AG04450 (cell line): ENCODE measurements around the gene NMNAT1. TPM values are rescaled to one million over a fixed set of nuclear protein-coding genes. Genes with fewer than 3 reads are reported as not detected.

ENCODE experiments used
- CTCF ChIA-PET: fragments of 300-600, 350-600 bp; formaldehyde crosslinking; extraction: SDS; loops from one replicate; lab custom pipeline; 2022; ENCODE audit warnings: antibody characterized with exemption, inconsistent platforms; lab: Charles Lee
- POLR2A ChIA-PET: fragments of 350-600 bp; formaldehyde crosslinking; extraction: SDS; loops from one replicate; lab custom pipeline; 2021; ENCODE audit warnings: antibody characterized with exemption, inconsistent platforms; lab: Yijun Ruan, JAX
- DNase-seq: peaks from one replicate; pipeline ENCODE4 v3.0.0-alpha.2; 2011; ENCODE audit warnings: low read depth, low spot score
- H3K27ac ChIP-seq: one replicate; pipeline ENCODE4 v1.5.1; 2012; ENCODE audit warnings: low read depth, low read length, control low read depth
- H3K27me3 ChIP-seq: one replicate; pipeline ENCODE4 v1.6.0; 2012; ENCODE audit warnings: low read length; ENCODE audit not compliant: control insufficient read depth, insufficient read depth
- H3K4me3 ChIP-seq: 2 replicates; pipeline ENCODE4 v1.5.1; 2011; ENCODE audit warnings: mild to moderate bottlenecking, low read depth, low read length, control low read depth
- H3K9me3 ChIP-seq: 2 replicates; pipeline ENCODE4 v1.5.1; 2012; ENCODE audit warnings: low read length; ENCODE audit not compliant: control insufficient read depth, insufficient read depth
- polyA plus RNA-seq: library from polyadenylated mRNA; depleted of rRNA; stranded (reverse); fragments of >200 nt; gene quantifications from 2 replicates; pipeline ENCODE4 v1.2.3, GENCODE V29; 2011
- TF ChIP-seq, protein P1 (sequence below): IDR thresholded peaks from 2 replicates; pipeline ENCODE4 v1.5.1; 2011; ENCODE audit warnings: low read depth, low read length, control low read depth, inconsistent platforms

Gene NMNAT1
- polyA plus RNA-seq, 1 experiment, result 16.4 TPM

DNA sequence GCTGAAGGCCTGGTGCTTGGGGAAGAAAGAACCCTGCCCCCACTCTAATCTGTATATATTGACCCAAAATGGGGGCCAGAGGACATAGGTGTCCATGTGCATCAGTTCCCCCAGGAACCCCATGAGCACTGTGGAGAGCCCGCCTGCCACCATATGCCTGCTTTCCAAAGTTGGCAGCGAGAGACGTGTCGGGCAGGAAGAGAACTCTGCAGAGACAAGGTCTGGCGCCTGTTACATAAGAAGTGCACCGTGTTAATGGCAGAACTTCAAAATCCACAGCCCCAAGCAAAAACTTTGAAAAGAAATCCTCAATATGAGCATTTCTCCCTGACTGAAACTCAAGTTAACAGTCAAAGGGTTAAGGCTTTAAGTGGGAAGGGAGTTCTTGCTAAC lies 41.2 kb upstream of the NMNAT1 start:
- ChIA-PET CTCF (no interaction called here), POLR2A (no interaction called here)
- Histone ChIP-seq H3K27me3 (no peaks in the 10 kb centered on the region), H3K4me3 (no peak overlapping the region), H3K27ac (no peak overlapping the region), H3K9me3 (no peaks in the 10 kb centered on the region)
- DNase-seq, result no peak
- TF ChIP-seq, protein P1, sequence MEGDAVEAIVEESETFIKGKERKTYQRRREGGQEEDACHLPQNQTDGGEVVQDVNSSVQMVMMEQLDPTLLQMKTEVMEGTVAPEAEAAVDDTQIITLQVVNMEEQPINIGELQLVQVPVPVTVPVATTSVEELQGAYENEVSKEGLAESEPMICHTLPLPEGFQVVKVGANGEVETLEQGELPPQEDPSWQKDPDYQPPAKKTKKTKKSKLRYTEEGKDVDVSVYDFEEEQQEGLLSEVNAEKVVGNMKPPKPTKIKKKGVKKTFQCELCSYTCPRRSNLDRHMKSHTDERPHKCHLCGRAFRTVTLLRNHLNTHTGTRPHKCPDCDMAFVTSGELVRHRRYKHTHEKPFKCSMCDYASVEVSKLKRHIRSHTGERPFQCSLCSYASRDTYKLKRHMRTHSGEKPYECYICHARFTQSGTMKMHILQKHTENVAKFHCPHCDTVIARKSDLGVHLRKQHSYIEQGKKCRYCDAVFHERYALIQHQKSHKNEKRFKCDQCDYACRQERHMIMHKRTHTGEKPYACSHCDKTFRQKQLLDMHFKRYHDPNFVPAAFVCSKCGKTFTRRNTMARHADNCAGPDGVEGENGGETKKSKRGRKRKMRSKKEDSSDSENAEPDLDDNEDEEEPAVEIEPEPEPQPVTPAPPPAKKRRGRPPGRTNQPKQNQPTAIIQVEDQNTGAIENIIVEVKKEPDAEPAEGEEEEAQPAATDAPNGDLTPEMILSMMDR, result no peak

DNA sequence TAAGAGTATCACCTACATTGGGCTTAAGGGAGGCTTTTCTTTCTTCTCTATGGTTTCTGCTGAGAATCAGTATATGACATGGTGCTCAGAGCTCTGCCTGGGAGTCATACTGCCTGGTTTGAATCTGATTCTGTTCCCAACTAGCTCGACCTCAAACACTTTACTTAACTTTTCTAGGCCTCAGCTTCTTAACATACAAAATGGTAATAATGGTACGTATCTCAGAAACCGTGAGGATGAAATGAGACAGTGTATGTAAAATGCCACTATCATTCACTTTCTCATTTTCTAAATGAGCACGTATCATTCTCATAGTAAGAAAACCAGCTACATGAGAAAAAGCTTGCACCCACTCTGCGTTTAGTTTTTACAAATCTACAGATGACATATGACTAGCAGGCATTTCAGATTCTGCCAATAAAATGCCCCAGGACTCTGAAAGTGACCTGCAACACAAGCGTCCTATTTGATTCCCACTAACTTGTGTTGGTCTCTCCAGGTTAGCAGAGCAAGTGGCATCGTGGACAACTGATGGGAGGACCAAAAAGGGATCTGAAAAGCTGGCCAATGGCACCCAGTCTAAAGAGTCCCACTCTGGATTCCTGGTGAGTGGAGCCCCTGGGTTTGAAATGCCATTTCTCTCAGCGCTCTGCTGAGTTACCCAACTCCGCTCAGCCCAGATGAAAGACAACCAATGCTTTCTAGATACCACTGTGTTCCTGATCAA lies 39.3 kb upstream of the NMNAT1 start:
- Histone ChIP-seq H3K4me3 (no peak overlapping the region), H3K27me3 (no peaks in the 10 kb centered on the region), H3K27ac (no peak overlapping the region), H3K9me3 (no peaks in the 10 kb centered on the region)
- TF ChIP-seq, protein P1, result no peak
- CTCF ChIA-PET, result no interaction called here
- no peak for DNase-seq
- POLR2A ChIA-PET, result no interaction called here

DNA sequence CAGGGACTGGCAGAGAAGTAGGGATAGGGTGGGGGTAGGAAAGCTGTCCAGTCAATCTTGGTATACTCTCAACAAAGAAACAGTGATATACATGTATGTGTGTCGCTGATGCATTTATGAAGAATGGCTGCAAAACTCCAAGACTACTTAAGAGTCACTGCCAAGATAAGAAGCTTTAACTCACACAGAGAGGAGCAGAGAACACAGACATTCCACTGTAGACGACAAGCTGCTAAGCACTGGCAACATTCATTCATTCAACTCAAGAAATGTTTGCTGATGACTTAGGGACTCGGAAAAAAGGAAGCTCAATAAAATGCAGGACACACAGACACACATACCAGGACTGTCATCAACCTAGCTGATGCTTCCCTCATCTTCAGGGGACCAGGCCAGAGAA lies 38.7 kb upstream of the NMNAT1 start:
- DNase-seq, result no peak
- Histone ChIP-seq H3K9me3 (no peaks in the 10 kb centered on the region), H3K27ac (no peak overlapping the region), H3K4me3 (no peak overlapping the region), H3K27me3 (no peaks in the 10 kb centered on the region)
- TF ChIP-seq, protein P1, result no peak
- POLR2A ChIA-PET, result interaction anchor here (1.2 kb wide), 1 partner anchor 14 kb away, joined by 3 read pairs; no protein-coding TSS in a partner anchor
- CTCF ChIA-PET, result no interaction called here

DNA sequence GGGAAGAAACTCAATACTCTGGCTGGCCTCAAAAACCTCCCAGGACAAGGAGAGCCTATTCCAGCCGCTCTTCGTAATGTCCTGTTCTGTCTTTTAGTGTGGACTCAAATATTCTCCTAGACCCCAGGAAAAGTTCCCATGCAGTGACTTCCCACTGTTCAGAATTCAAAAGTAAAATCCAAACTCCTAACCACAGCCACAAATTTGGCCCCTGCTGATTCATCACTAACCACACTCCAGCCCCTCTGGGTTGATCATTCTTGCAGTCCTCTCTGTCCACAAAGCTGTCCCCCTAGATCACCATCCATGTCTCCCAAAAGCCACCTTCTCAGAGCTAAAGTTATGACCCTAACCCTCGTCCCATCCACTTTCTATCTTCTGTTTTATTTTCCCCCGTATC lies 38.3 kb upstream of the NMNAT1 start:
- Histone ChIP-seq H3K27ac (no peak overlapping the region), H3K4me3 (no peak overlapping the region), H3K27me3 (no peaks in the 10 kb centered on the region), H3K9me3 (no peaks in the 10 kb centered on the region)
- ChIA-PET POLR2A (interaction anchor here (1.2 kb wide), 1 partner anchor 14 kb away, joined by 3 read pairs; no protein-coding TSS in a partner anchor), CTCF (no interaction called here)
- TF ChIP-seq, protein P1, result no peak
- DNase-seq, result no peak

DNA sequence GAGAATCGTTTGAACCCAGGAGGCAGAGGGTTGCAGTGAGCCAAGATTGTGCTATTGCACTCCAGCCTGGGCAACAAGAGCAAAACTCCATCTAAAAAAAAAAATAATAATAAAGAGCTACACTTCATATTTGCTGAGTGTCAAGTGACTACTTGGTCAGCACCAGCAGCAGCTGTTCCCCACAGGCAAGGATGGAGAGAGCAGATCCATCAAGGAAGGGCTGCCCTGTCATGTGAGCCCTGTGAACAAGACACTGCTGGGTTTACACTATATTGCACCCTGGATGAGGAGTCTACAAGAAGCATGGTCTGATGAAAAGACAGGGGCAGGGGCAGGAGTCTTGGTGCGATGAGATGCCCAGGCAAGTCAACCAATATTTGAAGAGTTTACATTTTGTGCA lies 36.8 kb upstream of the NMNAT1 start:
- ChIA-PET CTCF (interaction anchor here (0.9 kb wide), 1 partner anchor 32 kb away, joined by 3 read pairs; no protein-coding TSS in a partner anchor), POLR2A (no interaction called here)
- no peaks in the 10 kb centered on the region for H3K9me3 ChIP-seq
- H3K27ac ChIP-seq, result no peak overlapping the region
- no peaks in the 10 kb centered on the region for H3K27me3 ChIP-seq
- TF ChIP-seq, protein P1, result no peak
- DNase-seq, result no peak
- H3K4me3 ChIP-seq, result no peak overlapping the region
